ENCODE data around the gene SEMA3F.

The SEMA3F gene

GRCh38 chr3:50168388-50168787 lies 13.3 kb downstream of the SEMA3F start:
- Histone ChIP-seq H3K79me2 (ENCODE audit: insufficient read depth, low read length) (no peaks in the 10 kb centered on the region), H2AFZ (ENCODE audit: low read depth, low read length) (no peak overlapping the region), H3K36me3 (ENCODE audit: insufficient read depth, low read length) (no peaks in the 10 kb centered on the region), H3K27me3 (ENCODE audit: insufficient read depth, low read length, poor library complexity) (no peaks in the 10 kb centered on the region), H3K27ac (ENCODE audit: low read length) (no peak overlapping the region), H3K4me2 (ENCODE audit: insufficient read depth, low read length) (no peak overlapping the region), H3K9me3 (ENCODE audit: insufficient read depth, low read length, severe bottlenecking) (no peaks in the 10 kb centered on the region), H3K9ac (ENCODE audit: low read depth, low read length) (no peak overlapping the region), H4K20me1 (ENCODE audit: insufficient read depth, low read length) (no peaks in the 10 kb centered on the region), H3K4me3 (ENCODE audit: low read depth in 1 of 2, low read length in 2 of 2) (no peak overlapping the region), H3K4me1 (ENCODE audit: insufficient read depth, low read length) (no peaks in the 10 kb centered on the region)
- DNase-seq (no peak), ATAC-seq (ENCODE audit: insufficient read depth, low read depth) (no peak)
- TF ChIP-seq CTCF (IDR thresholded peaks at IDR 0.05; ENCODE audit: borderline replicate concordance, extremely low read depth, low read length, poor library complexity, severe bottlenecking) (no peak), EZH2 (IDR thresholded peaks at IDR 0.05; ENCODE audit: borderline replicate concordance, low read depth, low read length, severe bottlenecking) (no peak)

- TF ChIP-seq CTCF (IDR thresholded peaks at IDR 0.05; ENCODE audit: borderline replicate concordance, extremely low read depth, low read length, poor library complexity, severe bottlenecking) = no peak
- TF ChIP-seq EZH2 (IDR thresholded peaks at IDR 0.05; ENCODE audit: borderline replicate concordance, low read depth, low read length, severe bottlenecking) = no peak
- H3K4me3 ChIP-seq (ENCODE audit: low read depth in 1 of 2, low read length in 2 of 2) = no peak overlapping the region
- H3K9me3 ChIP-seq (ENCODE audit: insufficient read depth, low read length, severe bottlenecking) = no peaks in the 10 kb centered on the region
- H3K4me2 ChIP-seq (ENCODE audit: insufficient read depth, low read length) = no peak overlapping the region
- H4K20me1 ChIP-seq (ENCODE audit: insufficient read depth, low read length) = no peaks in the 10 kb centered on the region
- ATAC-seq (ENCODE audit: insufficient read depth, low read depth) (no peak), DNase-seq (no peak)
- H3K27me3 ChIP-seq (ENCODE audit: insufficient read depth, low read length, poor library complexity) = no peaks in the 10 kb centered on the region
- H2AFZ ChIP-seq (ENCODE audit: low read depth, low read length) = no peak overlapping the region
- no peaks in the 10 kb centered on the region for H3K79me2 ChIP-seq (ENCODE audit: insufficient read depth, low read length)
- no peak overlapping the region for H3K9ac ChIP-seq (ENCODE audit: low read depth, low read length)
- no peaks in the 10 kb centered on the region for H3K4me1 ChIP-seq (ENCODE audit: insufficient read depth, low read length)
- no peak overlapping the region for H3K27ac ChIP-seq (ENCODE audit: low read length)
- H3K36me3 ChIP-seq (ENCODE audit: insufficient read depth, low read length) = no peaks in the 10 kb centered on the region
Measured at GRCh38 chr3:50168791-50169190, 13.7 kb downstream of the SEMA3F start.

GRCh38 chr3:50169232-50169832 lies 14.2 kb downstream of the SEMA3F start:
- ATAC-seq (ENCODE audit: insufficient read depth, low read depth) (no peak), DNase-seq (no peak)
- Histone ChIP-seq H3K9me3 (ENCODE audit: insufficient read depth, low read length, severe bottlenecking) (no peaks in the 10 kb centered on the region), H3K4me1 (ENCODE audit: insufficient read depth, low read length) (no peaks in the 10 kb centered on the region), H3K4me3 (ENCODE audit: low read depth in 1 of 2, low read length in 2 of 2) (no peak overlapping the region), H2AFZ (ENCODE audit: low read depth, low read length) (no peak overlapping the region), H3K9ac (ENCODE audit: low read depth, low read length) (no peak overlapping the region), H3K36me3 (ENCODE audit: insufficient read depth, low read length) (no peaks in the 10 kb centered on the region), H4K20me1 (ENCODE audit: insufficient read depth, low read length) (no peaks in the 10 kb centered on the region), H3K79me2 (ENCODE audit: insufficient read depth, low read length) (no peaks in the 10 kb centered on the region), H3K27me3 (ENCODE audit: insufficient read depth, low read length, poor library complexity) (no peaks in the 10 kb centered on the region), H3K27ac (ENCODE audit: low read length) (no peak overlapping the region), H3K4me2 (ENCODE audit: insufficient read depth, low read length) (no peak overlapping the region)
- TF ChIP-seq CTCF (IDR thresholded peaks at IDR 0.05; ENCODE audit: borderline replicate concordance, extremely low read depth, low read length, poor library complexity, severe bottlenecking) (no peak), EZH2 (IDR thresholded peaks at IDR 0.05; ENCODE audit: borderline replicate concordance, low read depth, low read length, severe bottlenecking) (no peak)

All from DND-41 (cell line).